LNCaP clone FGC (cell line): ENCODE data around the gene IGSF21.
A peak's percentile ranks its signal among the peaks of the same experiment; 100 is the strongest.
"Not testable (repeated sequence)": the region's sequence is repeated elsewhere in the genome, so short reads cannot be mapped to it uniquely, and the experiment has no call there.

Source experiments
- DNase-seq: peaks from one replicate; pipeline ENCODE4 v3.0.0-alpha.2; 2011; ENCODE audit warnings: low read depth
- H3K4me3 ChIP-seq: 2 replicates; pipeline ENCODE4 v1.5.1; 2011; ENCODE audit warnings: mild to moderate bottlenecking, low read depth, low read length, control low read depth
- CTCF ChIP-seq: IDR thresholded peaks from 2 replicates; pipeline ENCODE4 v1.5.1; 2012; ENCODE audit warnings: mild to moderate bottlenecking; ENCODE audit not compliant: control insufficient read depth, insufficient read depth; ENCODE audit errors: extremely low read depth

The IGSF21 gene

GRCh38 chr1:18157352-18157751 lies 49.8 kb downstream of the IGSF21 start:
- no peak for DNase-seq
- no peak for TF ChIP-seq CTCF
- no peak overlapping the region for H3K4me3 ChIP-seq

- no peak for TF ChIP-seq CTCF
- no peak for DNase-seq
- no peak overlapping the region for H3K4me3 ChIP-seq
These were observed 50.4 kb downstream of the IGSF21 start for GRCh38 chr1:18157968-18158367.

- no peak for DNase-seq
- no peak overlapping the region for H3K4me3 ChIP-seq
- no peak for TF ChIP-seq CTCF
These were observed 51.1 kb downstream of the IGSF21 start for GRCh38 chr1:18158714-18159113.

GRCh38 chr1:18160290-18160942 lies 52.8 kb downstream of the IGSF21 start:
- no peak overlapping the region for H3K4me3 ChIP-seq
- no peak for TF ChIP-seq CTCF
- DNase-seq: no peak

- DNase-seq: no peak
- no peak overlapping the region for H3K4me3 ChIP-seq
- TF ChIP-seq CTCF: no peak
These were observed 54.1 kb downstream of the IGSF21 start for GRCh38 chr1:18161690-18162089.

GRCh38 chr1:18165640-18166039 lies 58.0 kb downstream of the IGSF21 start:
- not testable (repeated sequence) for H3K4me3 ChIP-seq
- peak; percentile 3 for DNase-seq

GRCh38 chr1:18166341-18166740 lies 58.7 kb downstream of the IGSF21 start:
- no peak for TF ChIP-seq CTCF

More at GRCh38 chr1:18166341-18166740, 58.7 kb downstream of the IGSF21 start:
- DNase-seq: peak; percentile 54
- H3K4me3 ChIP-seq: no peak overlapping the region
